ENCODE measurements around the gene PLEKHA7. TPM values are rescaled to one million over a fixed set of nuclear protein-coding genes. Genes with fewer than 3 reads are reported as not detected.

Gene PLEKHA7
- total and polyA plus RNA-seq, 2 of the 13 experiments (the other 11 are each of a cell fraction or from before 2014, with no cell fraction given) = 17.5 to 18.7 TPM

DNA sequence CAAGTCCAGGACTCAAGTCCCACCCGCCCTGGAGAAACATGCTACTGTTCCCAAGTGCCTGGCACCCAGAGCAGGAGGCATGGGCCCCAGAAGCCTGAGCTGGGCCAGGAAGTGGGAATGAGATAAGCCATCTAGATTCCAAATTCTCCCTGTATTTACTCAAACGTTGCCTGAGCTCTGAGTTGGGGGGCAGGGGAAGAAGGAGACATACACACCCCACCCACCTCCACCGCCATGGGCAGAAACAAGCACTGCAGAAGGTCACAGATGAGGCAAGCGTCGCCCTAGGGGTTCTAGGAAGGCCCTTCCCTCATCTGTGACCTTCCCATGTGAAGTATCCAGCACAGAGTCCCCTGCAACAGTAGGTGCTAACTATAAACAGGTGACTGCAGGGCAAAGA is 54.0 kb downstream of the PLEKHA7 start (continued):
- no peak for TF ChIP-seq LCORL (IDR thresholded peaks at IDR 0.05)
- 0 out of 2 replicates have a peak, but pooled peaks have one; percentile 42 for TF ChIP-seq LCORL (CRISPR knock-in tag; IDR thresholded peaks at IDR 0.05)
- peak; percentile 19; the same call in 1 of the 2 replicates for TF ChIP-seq ZFY (CRISPR knock-in tag; IDR thresholded peaks at IDR 0.05)
- TF ChIP-seq, protein P1, sequence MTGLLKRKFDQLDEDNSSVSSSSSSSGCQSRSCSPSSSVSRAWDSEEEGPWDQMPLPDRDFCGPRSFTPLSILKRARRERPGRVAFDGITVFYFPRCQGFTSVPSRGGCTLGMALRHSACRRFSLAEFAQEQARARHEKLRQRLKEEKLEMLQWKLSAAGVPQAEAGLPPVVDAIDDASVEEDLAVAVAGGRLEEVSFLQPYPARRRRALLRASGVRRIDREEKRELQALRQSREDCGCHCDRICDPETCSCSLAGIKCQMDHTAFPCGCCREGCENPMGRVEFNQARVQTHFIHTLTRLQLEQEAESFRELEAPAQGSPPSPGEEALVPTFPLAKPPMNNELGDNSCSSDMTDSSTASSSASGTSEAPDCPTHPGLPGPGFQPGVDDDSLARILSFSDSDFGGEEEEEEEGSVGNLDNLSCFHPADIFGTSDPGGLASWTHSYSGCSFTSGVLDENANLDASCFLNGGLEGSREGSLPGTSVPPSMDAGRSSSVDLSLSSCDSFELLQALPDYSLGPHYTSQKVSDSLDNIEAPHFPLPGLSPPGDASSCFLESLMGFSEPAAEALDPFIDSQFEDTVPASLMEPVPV (CRISPR knock-in tag; IDR thresholded peaks at IDR 0.05) = no peak
- no peak for TF ChIP-seq TGIF2 (CRISPR knock-in tag; IDR thresholded peaks at IDR 0.05)
- TF ChIP-seq, protein P2, sequence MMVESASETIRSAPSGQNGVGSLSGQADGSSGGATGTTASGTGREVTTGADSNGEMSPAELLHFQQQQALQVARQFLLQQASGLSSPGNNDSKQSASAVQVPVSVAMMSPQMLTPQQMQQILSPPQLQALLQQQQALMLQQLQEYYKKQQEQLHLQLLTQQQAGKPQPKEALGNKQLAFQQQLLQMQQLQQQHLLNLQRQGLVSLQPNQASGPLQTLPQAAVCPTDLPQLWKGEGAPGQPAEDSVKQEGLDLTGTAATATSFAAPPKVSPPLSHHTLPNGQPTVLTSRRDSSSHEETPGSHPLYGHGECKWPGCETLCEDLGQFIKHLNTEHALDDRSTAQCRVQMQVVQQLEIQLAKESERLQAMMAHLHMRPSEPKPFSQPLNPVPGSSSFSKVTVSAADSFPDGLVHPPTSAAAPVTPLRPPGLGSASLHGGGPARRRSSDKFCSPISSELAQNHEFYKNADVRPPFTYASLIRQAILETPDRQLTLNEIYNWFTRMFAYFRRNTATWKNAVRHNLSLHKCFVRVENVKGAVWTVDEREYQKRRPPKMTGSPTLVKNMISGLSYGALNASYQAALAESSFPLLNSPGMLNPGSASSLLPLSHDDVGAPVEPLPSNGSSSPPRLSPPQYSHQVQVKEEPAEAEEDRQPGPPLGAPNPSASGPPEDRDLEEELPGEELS (CRISPR knock-in tag; IDR thresholded peaks at IDR 0.05) = peak; percentile 30; the same call in 1 of the 2 replicates
- TF ChIP-seq ETV5 (CRISPR knock-in tag; IDR thresholded peaks at IDR 0.05; ENCODE audit: borderline replicate concordance) = peak; percentile 43; the same call in 1 of the 2 replicates
- TF ChIP-seq TBL1XR1 (IDR thresholded peaks at IDR 0.05; ENCODE audit: borderline replicate concordance, low read length, partially characterized antibody) = no peak
- TF ChIP-seq, protein P3, sequence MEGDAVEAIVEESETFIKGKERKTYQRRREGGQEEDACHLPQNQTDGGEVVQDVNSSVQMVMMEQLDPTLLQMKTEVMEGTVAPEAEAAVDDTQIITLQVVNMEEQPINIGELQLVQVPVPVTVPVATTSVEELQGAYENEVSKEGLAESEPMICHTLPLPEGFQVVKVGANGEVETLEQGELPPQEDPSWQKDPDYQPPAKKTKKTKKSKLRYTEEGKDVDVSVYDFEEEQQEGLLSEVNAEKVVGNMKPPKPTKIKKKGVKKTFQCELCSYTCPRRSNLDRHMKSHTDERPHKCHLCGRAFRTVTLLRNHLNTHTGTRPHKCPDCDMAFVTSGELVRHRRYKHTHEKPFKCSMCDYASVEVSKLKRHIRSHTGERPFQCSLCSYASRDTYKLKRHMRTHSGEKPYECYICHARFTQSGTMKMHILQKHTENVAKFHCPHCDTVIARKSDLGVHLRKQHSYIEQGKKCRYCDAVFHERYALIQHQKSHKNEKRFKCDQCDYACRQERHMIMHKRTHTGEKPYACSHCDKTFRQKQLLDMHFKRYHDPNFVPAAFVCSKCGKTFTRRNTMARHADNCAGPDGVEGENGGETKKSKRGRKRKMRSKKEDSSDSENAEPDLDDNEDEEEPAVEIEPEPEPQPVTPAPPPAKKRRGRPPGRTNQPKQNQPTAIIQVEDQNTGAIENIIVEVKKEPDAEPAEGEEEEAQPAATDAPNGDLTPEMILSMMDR (CRISPR knock-in tag; IDR thresholded peaks at IDR 0.05) = no peak
- 0 out of 2 replicates have a peak, but pooled peaks have one; percentile 39 for TF ChIP-seq ZNF775 (CRISPR knock-in tag; IDR thresholded peaks at IDR 0.05; ENCODE audit: borderline replicate concordance)
- TF ChIP-seq FOXA1 (IDR thresholded peaks at IDR 0.05) = no peak
- TF ChIP-seq FOXA1 (CRISPR knock-in tag; IDR thresholded peaks at IDR 0.05) = peak; percentile 54
- TF ChIP-seq FOXP1 (IDR thresholded peaks at IDR 0.05) = no peak
- peak; percentile 23; the same call in 1 of the 2 replicates for TF ChIP-seq FOXP1 (CRISPR knock-in tag; IDR thresholded peaks at IDR 0.05)
- TF ChIP-seq FOXA3 (CRISPR knock-in tag; IDR thresholded peaks at IDR 0.05) = peak; percentile 11; the same call in 1 of the 2 replicates
- TF ChIP-seq RARA (CRISPR knock-in tag; IDR thresholded peaks at IDR 0.05) = 0 out of 2 replicates have a peak, but pooled peaks have one; percentile 25
- TF ChIP-seq ZNF501 (CRISPR knock-in tag; IDR thresholded peaks at IDR 0.05) = no peak
- TF ChIP-seq ZNF772 (CRISPR knock-in tag; IDR thresholded peaks at IDR 0.05) = no peak
- no peak for TF ChIP-seq SOX13 (IDR thresholded peaks at IDR 0.05)
- TF ChIP-seq SOX13 (CRISPR knock-in tag; conservative IDR thresholded peaks at IDR 0.05 in 1 of 2, IDR thresholded peaks at IDR 0.05 in 1 of 2) = 0 out of 4 replicates have a peak, but pooled peaks of 1 of the 2 experiments have one; percentile 10
- no peak for TF ChIP-seq GATAD1 (CRISPR knock-in tag; IDR thresholded peaks at IDR 0.05)
- no peak for TF ChIP-seq MIER2 (CRISPR knock-in tag; IDR thresholded peaks at IDR 0.05)
- TF ChIP-seq SIN3A (IDR thresholded peaks at IDR 0.05; ENCODE audit: borderline replicate concordance, low read depth, low read length) = no peak
- no peak for TF ChIP-seq ZMYM4 (CRISPR knock-in tag; IDR thresholded peaks at IDR 0.05)
- no peak for TF ChIP-seq KDM3A (CRISPR knock-in tag; IDR thresholded peaks at IDR 0.05; ENCODE audit: low read depth)
- TF ChIP-seq, protein P4, sequence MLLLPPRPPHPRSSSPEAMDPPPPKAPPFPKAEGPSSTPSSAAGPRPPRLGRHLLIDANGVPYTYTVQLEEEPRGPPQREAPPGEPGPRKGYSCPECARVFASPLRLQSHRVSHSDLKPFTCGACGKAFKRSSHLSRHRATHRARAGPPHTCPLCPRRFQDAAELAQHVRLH (CRISPR knock-in tag; IDR thresholded peaks at IDR 0.05; ENCODE audit: borderline replicate concordance, low read depth) = no peak
- 0 out of 2 replicates have a peak, but pooled peaks have one; percentile 18 for TF ChIP-seq PHF21A (CRISPR knock-in tag; IDR thresholded peaks at IDR 0.05)
- TF ChIP-seq ZSCAN29 (CRISPR knock-in tag; conservative IDR thresholded peaks at IDR 0.05) = 0 out of 2 replicates have a peak, but pooled peaks have one; percentile 40
- no peak for TF ChIP-seq SETDB1 (CRISPR knock-in tag; IDR thresholded peaks at IDR 0.05; ENCODE audit: borderline replicate concordance)
